NCI-H1092 (cell line): ENCODE results near the gene NEUROG1.

Experiments
- DNase-seq: peaks from one replicate; lab custom pipeline; 2025; lab: John Stamatoyannopoulos, UW

NEUROG1 gene

GRCh38 chr5:135564331-135564730 is 28.6 kb upstream of the NEUROG1 start:
- no peak for DNase-seq

- DNase-seq: no peak
These were observed 25.5 kb upstream of the NEUROG1 start for GRCh38 chr5:135561266-135561665.

- DNase-seq: peak; percentile 37
These were observed 25.1 kb upstream of the NEUROG1 start for GRCh38 chr5:135560858-135561257.

- DNase-seq: no peak
These were observed 23.6 kb upstream of the NEUROG1 start for GRCh38 chr5:135559354-135559753.

GRCh38 chr5:135557076-135557838 is 21.5 kb upstream of the NEUROG1 start:
- DNase-seq: no peak

GRCh38 chr5:135556620-135557019 is 20.9 kb upstream of the NEUROG1 start:
- DNase-seq: no peak

- DNase-seq: no peak
These were observed 19.8 kb upstream of the NEUROG1 start for GRCh38 chr5:135555530-135555929.

GRCh38 chr5:135553688-135554462 is 18.1 kb upstream of the NEUROG1 start:
- no peak for DNase-seq

GRCh38 chr5:135551593-135552447 is 16.1 kb upstream of the NEUROG1 start:
- peak; percentile 64 for DNase-seq

GRCh38 chr5:135549413-135549812 is 13.6 kb upstream of the NEUROG1 start:
- DNase-seq: no peak

GRCh38 chr5:135547590-135548254 is 12.0 kb upstream of the NEUROG1 start:
- no peak for DNase-seq

GRCh38 chr5:135546912-135547311 is 11.1 kb upstream of the NEUROG1 start:
- no peak for DNase-seq

GRCh38 chr5:135546101-135546500 is 10.3 kb upstream of the NEUROG1 start:
- DNase-seq: no peak

- no peak for DNase-seq
These were observed 9.3 kb upstream of the NEUROG1 start for GRCh38 chr5:135545099-135545498.

GRCh38 chr5:135543485-135544304 is 7.9 kb upstream of the NEUROG1 start:
- no peak for DNase-seq

- DNase-seq: no peak
These were observed 7.3 kb upstream of the NEUROG1 start for GRCh38 chr5:135543001-135543484.

GRCh38 chr5:135541807-135542502 is 6.2 kb upstream of the NEUROG1 start:
- no peak for DNase-seq

GRCh38 chr5:135539430-135540005 is 3.8 kb upstream of the NEUROG1 start:
- DNase-seq: no peak

- DNase-seq: no peak
These were observed 2.5 kb upstream of the NEUROG1 start for GRCh38 chr5:135538261-135538660.

GRCh38 chr5:135537745-135538144 is 2.0 kb upstream of the NEUROG1 start:
- no peak for DNase-seq
